Globus pallidus (tissue), 1 donor: Measurements from ENCODE around the gene TBC1D1.
A peak's percentile ranks its signal among the peaks of the same experiment; 100 is the strongest.

Experiments used
- DNase-seq: peaks from one replicate; pipeline ENCODE4 v3.0.0-alpha.2; 2015; ENCODE audit warnings: low spot score

TBC1D1 gene

DNA sequence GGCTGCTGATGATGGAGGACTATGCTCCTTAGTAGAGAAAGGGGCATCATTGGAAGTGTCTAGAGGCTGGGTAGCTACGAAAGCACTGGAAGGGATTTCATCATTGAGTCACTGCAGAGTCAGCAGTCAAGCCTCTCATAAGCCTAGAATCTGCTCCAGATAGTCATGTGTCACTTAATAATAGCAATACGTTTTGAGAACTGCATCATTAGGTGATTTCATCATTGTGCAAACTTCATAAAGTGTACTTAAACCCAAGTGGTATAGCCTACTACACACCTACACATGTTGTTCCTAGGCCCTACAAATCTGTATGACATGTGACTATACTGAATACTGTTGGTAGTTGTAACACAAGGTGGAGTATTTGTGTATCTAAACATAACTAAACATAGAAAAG, 234.9 kb downstream of the TBC1D1 start:
- no peak for DNase-seq

DNA sequence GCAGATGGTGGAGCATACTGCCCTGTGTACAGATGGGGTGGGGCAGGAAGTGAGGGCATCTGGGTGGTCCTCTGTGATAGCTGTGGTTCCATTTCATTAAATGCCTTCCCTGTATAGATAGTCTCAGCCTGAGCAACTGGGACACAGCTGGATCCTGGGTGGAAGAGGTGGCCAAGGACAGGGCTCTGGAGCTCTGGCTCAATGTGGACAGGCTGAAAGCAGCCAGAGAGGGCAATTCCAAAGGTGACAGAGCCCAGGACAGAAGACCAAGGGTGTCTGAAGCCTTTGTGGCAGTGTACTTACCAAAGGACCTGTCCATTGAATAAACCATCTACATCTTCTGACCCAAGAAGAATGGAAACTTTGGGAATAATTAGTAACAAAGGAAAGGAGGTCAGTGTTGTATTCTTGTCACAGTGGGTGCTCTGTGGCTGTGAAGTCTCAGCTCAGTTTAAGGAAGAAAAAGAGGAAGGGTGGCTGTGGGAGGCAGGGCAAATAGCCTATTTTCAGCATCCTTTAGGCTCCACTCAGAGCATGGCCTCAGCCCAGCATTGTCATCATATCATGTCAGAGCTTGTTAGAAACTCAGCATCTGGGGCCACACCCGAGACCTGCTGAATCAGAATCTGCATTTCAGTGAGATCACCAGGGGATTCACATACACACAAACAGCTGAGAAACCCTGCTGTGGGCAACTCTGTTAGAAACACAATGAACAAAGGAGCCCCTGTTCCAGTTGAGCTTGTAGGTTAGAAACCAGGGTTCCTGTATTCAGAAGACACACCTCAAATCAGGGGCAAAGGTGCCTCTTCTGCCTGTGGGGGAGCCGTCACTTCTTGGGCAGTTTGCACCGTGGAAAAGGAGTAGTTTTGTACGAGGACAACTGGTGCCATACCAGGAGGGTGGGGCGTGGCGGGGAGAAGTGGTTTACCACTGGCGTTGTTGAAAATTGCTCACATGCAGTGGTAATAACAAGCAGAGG, 237.9 kb downstream of the TBC1D1 start:
- DNase-seq: peak; percentile 43

DNA sequence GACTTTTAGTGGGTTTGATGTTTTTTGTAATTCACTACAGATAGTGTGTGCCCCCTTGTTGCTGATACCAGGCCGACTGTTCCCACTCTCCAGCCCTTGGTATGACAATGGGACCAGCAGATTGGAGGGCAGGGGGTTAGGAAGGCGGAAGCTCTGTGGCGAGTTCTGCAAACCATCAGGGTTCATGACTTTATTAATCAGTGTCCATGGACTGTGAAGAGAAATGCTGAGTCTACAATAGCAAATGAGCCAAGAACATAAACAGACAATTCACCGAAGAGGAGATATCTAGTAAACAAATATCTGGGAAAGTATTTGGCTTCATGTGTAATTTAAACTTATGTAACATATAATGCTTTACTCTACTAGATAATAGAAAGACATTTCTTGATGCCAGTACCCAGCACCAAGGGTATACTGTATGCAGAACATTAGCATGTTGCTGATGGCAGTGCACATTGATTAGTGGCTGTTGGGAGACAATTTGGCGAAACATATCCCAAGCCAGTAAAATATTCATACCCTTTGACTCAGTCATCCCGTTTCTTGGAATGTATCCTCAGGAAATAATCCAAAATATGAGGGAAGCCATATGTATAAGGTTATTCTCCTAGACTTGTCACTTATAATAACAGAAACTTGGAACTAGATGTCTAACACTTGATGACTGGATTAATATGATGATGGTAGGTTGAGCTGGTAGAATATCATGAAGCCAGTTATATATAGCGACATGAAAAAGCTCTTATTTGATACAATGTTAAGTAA, 238.8 kb downstream of the TBC1D1 start:
- DNase-seq: no peak

DNA sequence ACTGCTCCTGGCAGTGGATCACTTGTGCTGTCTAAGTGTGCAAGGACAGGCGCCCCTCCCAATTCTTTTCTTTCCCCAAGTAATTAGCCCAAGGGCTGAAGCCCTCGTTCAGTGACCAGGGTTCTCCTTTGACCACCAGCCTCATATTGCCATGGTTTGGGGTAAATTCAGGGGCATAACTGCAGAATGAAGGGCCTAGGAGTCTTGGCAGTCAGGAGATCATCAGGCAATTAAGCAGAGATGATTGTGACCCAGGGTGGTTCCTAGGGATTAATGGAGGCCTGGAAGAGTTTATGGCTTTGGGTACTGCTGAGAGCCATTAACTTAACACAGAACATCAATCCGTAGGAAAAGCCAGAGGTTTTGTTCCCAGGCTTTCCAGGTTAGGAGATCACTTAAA, 240.0 kb downstream of the TBC1D1 start:
- no peak for DNase-seq

DNA sequence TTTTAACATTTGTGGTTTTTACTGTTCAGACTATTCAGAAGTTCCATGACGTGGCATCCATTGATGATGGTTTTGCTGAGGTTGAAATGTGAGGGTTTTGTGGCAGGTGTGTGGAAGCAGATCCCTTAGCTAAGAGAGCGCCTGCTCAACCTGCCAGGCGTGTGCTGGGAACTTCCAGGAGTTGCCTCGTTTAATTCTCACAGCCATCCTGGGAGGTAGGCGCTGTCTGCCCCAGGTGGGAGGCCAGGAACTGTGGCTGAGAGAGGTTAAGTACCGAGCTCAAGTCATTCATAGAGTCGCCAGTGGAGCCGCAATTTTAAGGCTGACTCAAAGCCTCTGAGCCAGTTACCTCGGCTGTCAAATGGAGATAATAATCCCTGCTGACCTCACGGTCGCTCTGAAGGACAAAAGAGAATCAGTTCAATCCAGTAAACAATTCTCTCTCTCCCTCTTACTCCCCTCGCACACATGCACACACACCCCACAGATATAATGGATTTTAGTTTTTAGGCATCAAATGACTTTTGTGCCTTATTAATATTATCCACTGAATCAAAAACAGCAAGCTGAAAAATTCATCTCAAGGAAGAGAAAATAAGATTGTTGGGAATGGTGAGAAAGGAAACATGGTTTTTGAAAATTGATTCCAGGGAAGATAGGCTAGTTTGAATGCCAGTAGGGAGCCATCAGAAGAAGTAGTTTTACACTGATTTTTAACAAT, 240.6 kb downstream of the TBC1D1 start:
- DNase-seq: no peak

DNA sequence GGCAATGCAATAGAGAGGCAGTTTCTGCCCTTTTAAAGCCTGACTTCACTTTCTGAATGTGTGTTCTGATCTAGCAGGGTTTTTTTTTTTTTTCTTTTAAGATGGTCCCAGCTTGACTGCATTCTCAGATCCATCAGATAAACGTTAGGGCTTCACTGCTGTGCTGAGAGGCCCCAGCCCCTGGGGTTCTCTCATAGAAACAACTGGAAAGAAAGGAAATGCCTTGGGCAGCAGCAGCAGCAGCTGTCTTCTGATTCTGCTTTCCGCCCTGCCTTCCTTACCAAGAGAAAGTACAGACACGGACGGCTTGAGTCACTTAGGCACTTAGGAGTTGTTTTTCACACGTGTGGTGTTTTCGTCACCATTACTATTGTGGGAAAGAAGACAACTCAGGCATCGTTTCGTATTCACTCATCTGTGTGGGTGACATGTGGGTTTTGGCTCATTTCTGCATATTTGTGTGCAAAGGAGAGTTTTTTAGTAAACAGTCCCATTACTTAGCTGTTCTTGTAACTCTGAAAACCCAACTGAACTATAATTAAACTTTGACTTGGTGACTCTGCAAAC, 241.3 kb downstream of the TBC1D1 start:
- DNase-seq: peak; percentile 39

DNA sequence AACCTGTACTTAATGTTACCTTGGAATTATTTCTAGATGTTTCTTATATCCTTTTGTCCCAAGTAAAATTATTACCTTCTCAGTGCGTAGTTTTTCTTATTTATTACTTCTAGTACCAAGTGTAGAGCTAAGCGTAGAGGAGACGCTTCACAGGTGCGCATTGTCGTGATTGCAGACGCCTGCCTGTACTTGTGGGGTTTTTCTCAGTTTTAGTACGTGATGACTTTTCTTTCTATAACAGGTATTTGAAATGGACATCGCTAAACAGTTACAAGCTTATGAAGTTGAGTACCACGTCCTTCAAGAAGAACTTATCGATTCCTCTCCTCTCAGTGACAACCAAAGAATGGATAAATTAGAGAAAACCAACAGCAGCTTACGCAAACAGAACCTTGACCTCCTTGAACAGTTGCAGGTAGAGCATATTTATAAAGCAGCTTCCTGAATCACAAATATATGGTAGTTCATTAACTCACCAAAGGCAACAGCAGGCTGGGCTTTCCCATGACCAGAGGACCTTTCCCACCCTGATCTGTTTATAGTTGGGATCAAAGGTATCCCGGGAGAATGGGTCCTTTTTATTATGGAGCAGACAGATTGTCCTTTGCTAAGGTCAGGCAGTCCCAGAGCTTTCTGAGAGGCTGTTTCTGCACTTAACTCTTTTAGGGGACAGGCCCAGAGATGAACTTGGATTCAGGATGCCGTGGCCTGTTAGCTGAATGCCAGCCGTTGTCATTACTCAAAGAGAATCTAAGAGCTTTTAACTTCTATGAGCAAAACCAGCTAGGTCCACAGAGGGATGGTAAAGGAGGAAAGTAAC, 242.2 kb downstream of the TBC1D1 start:
- DNase-seq: no peak

DNA sequence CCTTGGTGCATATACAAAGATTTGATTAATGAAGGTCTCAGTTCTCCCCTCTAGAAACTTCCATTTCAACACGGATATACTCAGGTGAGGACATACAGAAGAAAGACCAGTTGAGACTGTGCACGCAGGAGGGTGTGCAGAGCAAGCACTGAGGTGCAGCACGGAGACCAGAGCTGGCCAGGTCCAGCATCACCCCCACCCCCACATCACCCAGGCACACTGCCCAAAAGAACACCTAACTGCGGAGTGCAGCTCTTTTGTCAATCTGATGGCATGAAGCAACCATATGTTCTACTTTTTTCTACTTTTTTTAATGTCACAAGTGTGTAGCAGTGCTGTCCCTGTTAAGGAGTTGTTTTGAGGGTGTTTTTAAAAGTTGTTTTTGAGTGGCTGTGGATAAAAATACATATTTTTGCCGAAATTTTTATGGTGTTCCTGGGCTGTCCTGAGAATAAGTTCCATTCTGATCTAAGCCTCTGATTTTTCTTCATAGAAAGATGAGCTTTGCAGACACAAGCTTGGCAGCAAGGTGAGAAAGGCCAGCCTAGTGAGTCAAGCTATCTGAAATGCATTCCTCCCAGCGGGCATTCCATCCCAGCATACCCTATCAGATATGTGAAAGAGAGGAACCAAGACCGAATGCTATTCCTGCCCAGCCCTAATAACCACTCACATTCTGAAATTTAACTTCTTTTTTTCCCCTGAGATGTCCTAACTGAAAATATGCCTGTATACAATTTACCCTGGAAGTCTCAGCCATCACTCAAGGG, 243.0 kb downstream of the TBC1D1 start:
- no peak for DNase-seq

DNA sequence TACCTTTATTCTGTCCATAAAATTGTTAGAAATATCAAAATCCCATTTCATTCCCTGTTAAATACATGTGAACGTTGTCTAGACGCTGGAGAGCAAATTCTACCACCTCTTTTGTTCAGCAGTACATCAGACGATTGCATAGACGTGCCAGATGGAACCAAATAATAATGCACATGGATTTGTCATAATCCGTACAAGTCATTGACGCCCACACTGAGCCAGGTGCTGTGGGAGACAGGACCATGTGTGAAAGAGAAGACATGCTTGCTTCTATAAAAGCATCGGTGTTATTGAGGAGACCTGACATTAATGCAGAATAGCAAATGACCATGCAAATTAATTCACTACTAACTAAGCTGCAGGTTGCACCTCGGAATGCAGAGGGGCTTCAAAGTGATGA, 244.3 kb downstream of the TBC1D1 start:
- no peak for DNase-seq

DNA sequence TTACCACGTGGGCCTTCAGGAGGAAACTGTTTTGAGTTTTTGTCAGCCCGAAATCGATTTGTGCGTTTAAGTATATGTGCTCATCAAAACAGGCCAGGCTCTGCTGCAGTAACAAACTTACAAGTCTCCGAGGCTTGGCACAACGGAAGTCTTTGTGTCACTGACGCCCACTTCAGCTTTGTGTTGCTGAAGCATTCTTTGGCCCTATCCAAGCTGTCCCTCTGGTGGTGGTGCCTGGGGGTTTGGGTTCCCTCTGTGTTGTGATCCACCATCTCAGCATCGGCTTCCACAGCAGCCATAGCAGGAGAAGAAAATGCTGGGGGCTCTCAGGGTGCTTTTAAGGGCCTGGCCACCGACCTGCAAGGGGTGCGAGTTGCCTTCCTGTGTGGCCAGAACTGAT, 245.7 kb downstream of the TBC1D1 start:
- no peak for DNase-seq

DNA sequence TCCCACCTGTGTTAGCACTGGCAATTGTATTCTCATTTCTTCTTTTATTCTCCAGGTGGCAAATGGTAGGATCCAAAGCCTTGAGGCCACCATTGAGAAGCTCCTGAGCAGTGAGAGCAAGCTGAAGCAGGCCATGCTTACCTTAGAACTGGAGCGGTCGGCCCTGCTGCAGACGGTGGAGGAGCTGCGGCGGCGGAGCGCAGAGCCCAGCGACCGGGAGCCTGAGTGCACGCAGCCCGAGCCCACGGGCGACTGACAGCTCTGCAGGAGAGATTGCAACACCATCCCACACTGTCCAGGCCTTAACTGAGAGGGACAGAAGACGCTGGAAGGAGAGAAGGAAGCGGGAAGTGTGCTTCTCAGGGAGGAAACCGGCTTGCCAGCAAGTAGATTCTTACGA, 246.2 kb downstream of the TBC1D1 start:
- no peak for DNase-seq

DNA sequence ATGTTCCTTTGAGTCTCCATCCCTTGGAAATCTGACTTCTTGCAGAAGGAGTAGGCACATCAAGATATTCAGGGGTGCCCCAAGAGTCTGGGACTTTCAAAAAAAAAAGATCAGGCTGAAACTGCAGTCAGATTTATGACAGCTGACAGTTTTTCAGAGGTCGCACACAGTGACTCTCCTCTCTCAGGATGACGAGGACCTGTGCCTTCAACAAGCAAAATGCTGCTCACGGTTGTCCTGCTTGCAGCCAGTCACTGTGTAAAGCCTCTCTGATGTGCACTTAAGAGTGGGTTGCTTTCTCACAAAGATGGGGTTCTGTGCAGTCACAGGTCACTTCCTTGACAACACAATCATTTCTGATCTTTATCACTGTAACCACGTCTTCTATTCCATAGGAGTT, 247.5 kb downstream of the TBC1D1 start:
- DNase-seq: no peak

DNA sequence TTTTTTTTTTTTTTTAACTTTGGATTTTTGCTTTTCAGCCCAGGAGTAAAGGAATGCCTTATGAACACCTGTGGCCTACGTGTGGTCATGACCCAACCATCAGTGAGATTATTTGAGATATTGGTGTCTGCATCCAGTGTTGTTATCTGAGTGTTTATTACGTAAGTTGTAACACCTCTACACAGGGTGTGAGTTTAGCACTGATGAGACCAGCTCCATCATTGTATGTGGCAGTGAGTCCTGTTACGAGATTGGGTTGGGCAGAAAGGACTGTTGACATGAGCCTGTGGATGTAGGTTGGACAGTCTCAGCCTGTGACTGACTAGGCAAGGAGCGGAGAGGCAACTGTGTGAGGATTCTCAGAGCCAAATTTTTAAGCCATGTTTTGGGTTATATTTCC, 248.3 kb downstream of the TBC1D1 start:
- no peak for DNase-seq

DNA sequence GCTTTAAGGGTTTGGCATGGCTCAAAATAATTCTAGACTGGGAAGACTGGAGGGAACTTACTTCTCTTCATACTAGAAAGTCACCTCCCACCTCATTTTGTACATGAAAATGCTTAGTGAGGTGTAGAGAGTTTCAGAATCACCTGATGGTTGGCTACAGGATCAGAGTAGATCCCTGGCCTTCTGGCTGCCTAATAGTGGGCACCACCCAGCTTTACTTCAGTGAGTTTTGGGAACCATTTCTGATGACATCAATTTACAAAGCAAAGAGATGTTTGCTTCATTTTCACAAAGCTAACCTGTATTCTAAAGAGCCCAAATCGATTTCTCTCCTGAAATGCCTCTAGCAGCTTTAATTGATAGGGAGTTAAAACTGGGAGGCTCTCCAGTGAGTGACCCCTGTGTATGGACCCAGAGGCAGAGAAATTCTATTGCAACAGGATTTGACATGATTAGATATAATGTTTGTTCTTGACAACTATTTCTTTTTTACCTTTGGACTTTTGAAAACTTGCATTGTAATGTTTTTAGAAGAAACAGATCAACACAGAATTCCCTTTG, 249.8 kb downstream of the TBC1D1 start:
- DNase-seq: no peak

DNA sequence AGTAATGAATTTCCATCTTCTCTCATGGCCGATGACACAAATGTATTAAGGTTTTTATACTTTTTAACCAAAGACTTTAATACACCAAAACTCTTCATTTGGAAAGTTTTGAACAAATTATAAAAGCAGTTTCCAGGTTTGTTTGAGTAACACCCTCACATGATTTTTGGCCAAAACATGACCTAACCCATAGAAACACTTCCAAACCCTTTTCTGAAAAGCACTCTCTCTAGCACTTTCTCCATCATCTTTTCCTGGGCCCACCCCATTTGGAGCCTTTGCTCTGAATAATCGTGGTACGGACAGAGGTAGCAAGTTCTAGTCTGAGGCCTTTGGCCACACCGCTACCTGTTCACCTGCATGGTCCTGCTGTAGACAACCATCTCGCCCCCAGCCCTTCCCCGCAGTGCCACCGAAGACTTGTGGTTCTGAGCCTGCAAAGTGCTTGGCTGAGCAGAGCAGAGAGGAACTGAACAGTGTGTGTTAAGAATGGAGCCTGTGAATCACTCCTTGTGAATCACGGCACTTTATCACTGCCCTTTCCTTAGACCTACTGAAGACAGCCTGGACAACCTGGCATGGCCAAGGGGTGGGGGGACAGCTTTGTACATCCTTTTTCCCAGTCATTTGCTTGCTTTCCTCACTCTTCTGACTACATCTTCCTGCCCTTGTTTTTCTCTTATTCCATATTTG, 251.1 kb downstream of the TBC1D1 start:
- DNase-seq: no peak

DNA sequence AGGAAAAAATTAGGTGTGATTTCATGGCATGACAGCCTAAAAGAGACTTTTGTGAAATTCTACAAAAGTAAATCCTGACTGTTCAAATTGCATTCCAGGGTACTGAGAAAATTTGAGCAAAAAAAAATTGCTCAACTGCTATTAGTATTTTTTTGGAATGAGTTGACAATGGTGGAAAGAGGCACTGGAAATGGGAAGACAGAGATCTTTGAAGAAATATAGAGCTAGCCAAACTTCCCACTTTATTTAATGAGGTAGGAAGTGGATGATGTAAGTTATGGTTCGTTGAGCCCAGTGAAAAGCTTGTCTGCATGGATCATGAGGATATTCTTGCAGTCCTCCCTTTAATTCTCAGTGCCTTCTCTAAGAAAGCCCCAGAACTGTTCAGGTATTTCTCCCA, 253.1 kb downstream of the TBC1D1 start:
- no peak for DNase-seq

DNA sequence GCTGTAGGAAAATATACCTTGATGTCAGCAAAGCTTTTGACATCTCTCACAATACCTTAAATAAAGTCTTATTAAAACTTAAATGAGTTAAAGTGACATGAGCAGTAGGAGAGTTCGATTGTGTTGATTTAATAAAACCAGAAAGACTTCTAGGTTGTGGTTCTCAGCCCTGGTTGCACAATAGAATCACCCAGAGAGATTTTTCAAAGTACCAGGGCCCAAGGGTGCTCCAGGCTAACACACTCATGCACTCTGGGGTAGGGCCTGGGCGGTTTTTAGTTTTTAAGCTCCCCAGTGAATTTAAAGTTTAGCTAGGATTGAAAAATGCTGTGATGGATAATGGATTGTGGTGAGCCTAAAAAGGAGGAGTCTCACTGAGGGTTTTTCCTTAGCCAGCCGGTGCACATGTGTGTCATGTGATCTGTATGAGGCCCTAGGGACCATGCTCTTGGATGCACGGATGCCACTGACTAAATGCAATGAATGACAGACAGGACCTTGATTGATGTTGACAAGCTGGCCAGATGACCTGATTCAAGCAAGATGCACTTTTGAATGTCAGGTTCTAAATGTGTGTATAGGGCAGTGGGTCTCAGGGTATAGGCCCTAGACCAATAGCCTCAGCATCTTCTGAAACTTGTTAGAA, 254.3 kb downstream of the TBC1D1 start:
- DNase-seq: no peak

DNA sequence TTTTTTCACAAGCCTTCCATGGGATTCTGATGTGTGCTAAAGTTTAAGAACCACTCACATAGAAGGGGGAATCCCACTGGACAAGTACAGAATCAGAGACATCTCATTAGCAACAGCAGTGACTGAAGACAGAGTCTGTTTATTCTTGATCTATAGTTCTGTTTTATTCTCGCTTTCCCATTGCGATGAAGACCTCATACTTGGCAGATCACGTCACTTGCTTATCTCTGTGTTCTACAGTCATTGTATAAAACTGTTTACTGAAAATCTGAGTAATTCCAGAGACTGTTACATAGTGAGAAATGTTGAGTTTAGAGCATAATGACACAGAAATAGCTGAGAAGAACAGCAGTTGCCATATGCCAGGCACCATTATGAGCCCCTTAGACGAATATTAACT, 254.9 kb downstream of the TBC1D1 start:
- no peak for DNase-seq

DNA sequence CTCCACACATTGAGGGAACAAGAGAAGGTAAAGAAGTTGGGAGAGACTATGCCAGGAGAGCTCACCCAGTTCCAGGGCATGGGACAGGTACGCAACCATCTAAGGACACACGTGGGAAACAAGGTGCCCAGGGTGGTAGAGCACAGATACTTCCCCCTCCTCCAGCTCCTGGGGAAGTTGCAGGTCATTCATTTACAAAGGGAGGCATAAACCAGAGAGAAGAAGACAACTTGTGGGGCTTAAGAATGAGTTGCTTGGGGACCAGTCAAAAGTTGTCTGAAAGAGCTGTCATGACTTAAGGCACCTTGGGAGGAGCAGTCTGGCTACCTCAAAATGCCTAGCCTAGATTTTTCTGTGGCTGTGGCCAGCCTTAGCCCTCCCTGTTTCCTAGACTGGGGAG, 255.5 kb downstream of the TBC1D1 start:
- DNase-seq: no peak
